Measurements from ENCODE around the gene PAPPA.

- TF ChIP-seq, protein P1, sequence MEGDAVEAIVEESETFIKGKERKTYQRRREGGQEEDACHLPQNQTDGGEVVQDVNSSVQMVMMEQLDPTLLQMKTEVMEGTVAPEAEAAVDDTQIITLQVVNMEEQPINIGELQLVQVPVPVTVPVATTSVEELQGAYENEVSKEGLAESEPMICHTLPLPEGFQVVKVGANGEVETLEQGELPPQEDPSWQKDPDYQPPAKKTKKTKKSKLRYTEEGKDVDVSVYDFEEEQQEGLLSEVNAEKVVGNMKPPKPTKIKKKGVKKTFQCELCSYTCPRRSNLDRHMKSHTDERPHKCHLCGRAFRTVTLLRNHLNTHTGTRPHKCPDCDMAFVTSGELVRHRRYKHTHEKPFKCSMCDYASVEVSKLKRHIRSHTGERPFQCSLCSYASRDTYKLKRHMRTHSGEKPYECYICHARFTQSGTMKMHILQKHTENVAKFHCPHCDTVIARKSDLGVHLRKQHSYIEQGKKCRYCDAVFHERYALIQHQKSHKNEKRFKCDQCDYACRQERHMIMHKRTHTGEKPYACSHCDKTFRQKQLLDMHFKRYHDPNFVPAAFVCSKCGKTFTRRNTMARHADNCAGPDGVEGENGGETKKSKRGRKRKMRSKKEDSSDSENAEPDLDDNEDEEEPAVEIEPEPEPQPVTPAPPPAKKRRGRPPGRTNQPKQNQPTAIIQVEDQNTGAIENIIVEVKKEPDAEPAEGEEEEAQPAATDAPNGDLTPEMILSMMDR (IDR thresholded peaks at IDR 0.05): no peak
- TF ChIP-seq POLR2A (IDR thresholded peaks at IDR 0.05): no peak
Observed at GRCh38 chr9:116153765-116154333, at the start of gene PAPPA.
